ENCODE results near the gene UNC119. TPM values are rescaled to one million over a fixed set of nuclear protein-coding genes. Genes with fewer than 3 reads are reported as not detected.

Gene UNC119
- total RNA-seq, result 102 TPM

GRCh38 chr17:28552176-28552999, at the start of gene UNC119:
Gene UNC119 (minus strand): TSS chr17:28552624. CDS start chr17:28552557, 67 bp downstream.

DNA sequence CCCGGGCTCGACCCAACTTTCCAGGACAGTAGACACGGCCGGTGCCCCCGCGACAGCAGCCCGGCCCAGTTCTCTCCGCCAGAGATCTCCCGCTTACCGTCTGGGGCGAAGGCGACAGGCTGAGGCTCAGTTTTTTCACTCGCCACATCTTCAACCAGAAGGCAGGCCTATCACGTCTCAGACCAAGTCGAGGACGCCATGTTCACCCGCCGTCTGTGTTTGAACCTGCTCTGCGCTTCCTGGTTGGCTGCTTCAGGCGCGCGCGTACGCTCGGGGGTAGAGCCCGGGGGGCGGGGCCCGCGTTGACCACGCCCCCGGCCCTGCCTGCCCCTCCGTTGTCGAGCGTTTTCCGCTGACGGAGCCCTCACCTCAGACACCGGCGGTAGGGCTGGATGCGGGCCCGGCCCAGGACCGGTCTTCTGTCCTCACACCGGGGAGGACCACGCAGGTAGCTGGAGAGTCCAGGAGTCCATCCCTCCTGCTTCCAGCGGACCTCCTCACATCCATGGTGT, 46.4 kb upstream of the UNC119 start, which contains the start of gene SPAG5:
Gene SPAG5, minus strand, starts transcription at position 227 of the 512 bp plus-strand sequence. Its CDS starts 79 bp downstream, at position 148.

GRCh38 chr17:28576758-28577465, 24.5 kb upstream of the UNC119 start, which contains the start of gene ALDOC:
Gene ALDOC (minus strand): TSS chr17:28576895. CDS start chr17:28575532, 1,363 bp downstream.

GRCh38 chr17:28571361-28572122, 19.1 kb upstream of the UNC119 start, which contains the start of gene PIGS:
Gene PIGS (minus strand): TSS chr17:28571524. CDS start chr17:28571496, 28 bp downstream.

DNA sequence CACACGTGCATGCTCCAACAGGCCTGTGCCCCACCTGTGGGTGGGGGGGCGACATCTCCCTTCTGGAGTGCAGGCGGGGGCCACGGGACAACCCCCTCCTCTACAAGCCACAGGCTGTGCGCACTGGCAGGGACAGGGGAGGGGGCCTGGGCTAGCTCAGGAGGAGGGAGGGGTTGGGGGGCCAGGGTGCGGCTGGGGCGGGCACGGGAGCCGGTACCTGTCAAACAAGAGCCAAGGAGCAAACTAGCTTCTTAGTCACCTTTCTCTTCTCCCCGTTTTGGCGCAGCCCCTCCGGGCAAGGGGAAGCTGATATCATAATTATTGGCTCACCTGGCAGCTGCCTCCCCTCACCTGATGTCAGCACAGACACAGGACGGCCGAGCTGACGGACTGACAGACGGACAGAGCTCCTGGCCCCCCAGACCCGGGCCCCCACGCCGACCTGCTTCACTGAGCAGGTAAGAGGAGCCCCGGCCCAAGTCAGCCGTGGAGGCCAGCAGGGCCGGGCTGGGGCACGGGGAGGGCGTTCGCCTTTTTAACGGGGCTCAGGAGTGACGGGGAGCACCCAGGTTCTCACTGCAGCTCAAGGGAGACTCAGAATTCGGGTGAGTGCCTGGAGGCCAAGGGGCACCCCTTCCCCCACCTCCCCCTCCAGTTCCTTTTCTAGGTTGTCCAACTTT, 46.3 kb downstream of the UNC119 start, which contains the start of gene FOXN1:
Gene FOXN1, plus strand, starts transcription at position 363 of the 680 bp plus-strand sequence. CDS start 17,622 bp downstream, outside the sequence.

Other genes starting within 250 kb of the UNC119 start
- 25.3 TPM for gene TMEM97, start 233.4 kb downstream of the UNC119 start, total RNA-seq
- gene IFT20, start 217.2 kb downstream of the UNC119 start, total RNA-seq, result 42.5 TPM
- 38.9 TPM for gene TNFAIP1, start 216.9 kb downstream of the UNC119 start, total RNA-seq
- gene POLDIP2, start 195.1 kb downstream of the UNC119 start, total RNA-seq, result 68.8 TPM
- not detected for gene SEBOX, start 187.4 kb downstream of the UNC119 start, total RNA-seq
- gene VTN, start 182.3 kb downstream of the UNC119 start, total RNA-seq, result 5.7 TPM
- 16.7 TPM for gene SARM1, start 180.9 kb downstream of the UNC119 start, total RNA-seq
- 8.2 TPM for gene SLC46A1, start 146.4 kb downstream of the UNC119 start, total RNA-seq
- gene SLC13A2, start 79.0 kb downstream of the UNC119 start, total RNA-seq, result 1.9 TPM
- 0.23 TPM for gene FOXN1, start 46.3 kb downstream of the UNC119 start, total RNA-seq
- gene PIGS, start 18.9 kb upstream of the UNC119 start, total RNA-seq, result 75.0 TPM
- gene ALDOC, start 24.3 kb upstream of the UNC119 start, total RNA-seq, result 15.1 TPM
- 26.7 TPM for gene SPAG5, start 46.4 kb upstream of the UNC119 start, total RNA-seq
- gene RSKR, start 61.6 kb upstream of the UNC119 start, total RNA-seq, result 16.0 TPM
- 119 TPM for gene BLTP2, start 92.5 kb upstream of the UNC119 start, total RNA-seq
- gene SDF2, start 109.3 kb upstream of the UNC119 start, total RNA-seq, result 43.9 TPM
- 88.8 TPM for gene SUPT6H, start 109.6 kb upstream of the UNC119 start, total RNA-seq
- gene PROCA1, start 159.3 kb upstream of the UNC119 start, total RNA-seq, result 3.3 TPM
- 110 TPM for gene RAB34, start 165.2 kb upstream of the UNC119 start, total RNA-seq
- gene RPL23A, start 167.4 kb upstream of the UNC119 start, total RNA-seq, result 613 TPM
- 6.1 TPM for gene TLCD1, start 173.6 kb upstream of the UNC119 start, total RNA-seq
- 7.1 TPM for gene NEK8, start 176.2 kb upstream of the UNC119 start, total RNA-seq
- 141 TPM for gene TRAF4, start 191.4 kb upstream of the UNC119 start, total RNA-seq

Measured in metanephros (tissue), 1 donor.